Stimulated activated CD4-positive, alpha-beta T cell treated with anti-CD3 and anti-CD28 coated beads, Interleukin-4, amount 100 ng/mL, for 48 hours (primary cell): ENCODE results near the gene SLC27A4.

ENCODE experiments used
- DNase-seq, 2 donors: peaks; one replicate each; pipeline ENCODE4 v3.0.0-alpha.2; 2020; ENCODE audit warnings: low read depth in 2 of 2

SLC27A4 gene

DNA sequence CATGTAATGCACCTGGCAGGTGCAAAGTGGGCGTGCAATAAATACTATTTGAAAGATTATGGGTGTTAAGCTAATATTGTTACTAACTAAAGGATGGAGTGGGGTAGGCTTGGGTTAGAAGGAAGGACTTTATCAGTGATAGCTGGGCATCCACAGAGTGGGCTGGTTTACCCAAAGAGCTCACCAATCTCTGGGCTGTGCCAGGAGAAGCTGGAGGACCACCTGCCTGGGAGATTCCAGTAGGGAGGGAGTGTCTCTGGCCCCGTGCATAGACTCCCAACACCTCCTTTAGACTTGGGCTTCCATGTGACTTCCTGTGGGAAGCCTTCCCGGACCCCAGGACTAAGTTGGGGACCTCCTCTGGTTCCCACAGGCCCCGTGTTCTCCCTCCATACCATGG lies 25.2 kb downstream of the SLC27A4 start:
- no peak for DNase-seq

DNA sequence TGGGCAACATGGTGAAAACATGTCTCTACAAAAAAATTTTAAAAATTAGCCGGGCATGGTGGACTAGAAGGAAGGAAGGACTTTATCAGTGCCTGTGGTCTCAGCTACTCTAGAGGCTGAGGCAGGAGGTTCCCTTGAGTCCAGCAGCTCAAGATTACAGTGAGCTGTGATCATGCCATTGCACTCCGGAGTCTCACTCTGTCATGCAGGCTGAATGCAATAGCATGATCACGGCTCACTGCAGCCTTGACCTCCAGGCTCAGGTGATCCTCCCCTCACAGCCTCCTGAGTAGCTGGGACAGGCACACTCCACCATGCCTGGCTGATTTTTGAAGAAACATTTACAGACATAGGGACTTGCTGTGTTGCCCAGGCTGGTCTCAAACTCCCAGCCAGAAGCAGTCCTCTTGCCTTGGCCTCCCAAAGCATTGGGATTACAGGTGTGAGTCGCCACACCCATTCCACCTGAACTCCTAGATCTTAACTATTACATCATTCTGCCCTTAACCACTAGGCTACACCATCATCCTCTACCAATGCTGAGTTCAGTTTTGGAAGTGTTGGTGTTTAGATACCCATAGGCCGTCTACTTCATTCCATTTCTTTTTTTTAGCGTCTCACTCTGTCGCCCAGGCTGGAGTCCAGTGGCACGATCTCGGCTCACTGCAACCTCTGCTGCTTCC lies 28.8 kb downstream of the SLC27A4 start:
- no peak for DNase-seq

DNA sequence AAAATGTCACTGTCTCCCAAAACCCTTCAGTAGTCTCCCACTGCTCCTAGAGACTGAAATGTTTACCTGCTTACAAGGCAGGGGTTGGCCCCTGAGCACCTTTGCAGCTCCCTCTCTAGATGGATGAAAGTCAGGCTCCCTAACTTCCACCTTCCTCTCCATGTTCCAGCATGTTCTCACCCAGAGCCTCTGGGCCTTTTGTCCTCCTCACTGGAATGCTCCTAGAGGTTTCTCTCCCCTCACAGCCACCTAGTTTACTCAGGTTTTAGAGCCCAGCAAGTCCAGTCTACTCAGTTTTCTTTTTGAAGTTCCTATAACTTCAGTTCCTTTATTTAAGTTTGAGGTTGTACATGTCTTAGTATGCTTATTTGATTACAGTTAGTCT lies 30.0 kb downstream of the SLC27A4 start:
- DNase-seq: no peak

DNA sequence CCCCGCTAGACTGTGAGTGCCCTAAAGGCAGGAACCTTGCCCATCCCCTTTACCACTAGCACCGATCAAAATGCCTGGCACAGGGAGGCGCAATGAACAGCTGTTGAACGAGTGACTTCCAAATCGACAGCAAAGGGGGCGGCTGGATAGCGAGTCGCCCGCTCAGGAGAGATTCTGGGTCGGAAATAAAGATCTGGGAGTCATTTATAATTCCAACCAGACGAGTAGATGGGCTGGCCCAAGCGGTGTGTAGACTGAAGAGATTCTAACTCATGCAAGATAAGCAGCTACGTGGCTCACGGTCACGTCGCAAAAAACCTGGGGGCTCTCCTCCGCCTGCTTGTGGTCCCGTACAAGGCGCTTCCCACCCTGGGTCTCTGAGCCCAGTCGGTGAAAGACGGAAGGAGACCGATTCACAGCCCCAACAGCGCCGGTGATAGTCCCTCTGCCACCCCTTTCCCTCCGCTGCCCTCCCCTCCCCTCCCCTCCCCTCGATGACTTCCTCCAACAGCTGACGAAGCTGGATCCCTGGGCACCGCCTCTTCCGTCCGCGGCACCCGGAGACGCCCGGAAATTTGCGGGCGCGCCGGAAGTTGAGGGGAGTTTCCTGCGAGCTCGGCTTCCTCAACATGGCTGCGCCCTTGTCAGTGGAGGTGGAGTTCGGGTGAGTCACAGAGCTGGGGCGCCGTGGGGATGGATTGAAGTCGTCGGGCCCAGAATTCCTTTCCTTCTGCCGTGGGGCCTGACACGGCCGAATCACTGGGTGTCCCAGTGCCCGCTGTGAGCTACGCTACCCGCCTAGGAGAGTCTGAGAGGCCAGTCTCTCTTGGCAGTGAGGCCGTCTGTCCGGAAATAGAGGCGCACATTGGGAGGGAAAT lies 30.7 kb downstream of the SLC27A4 start, which contains the start of gene URM1:
URM1 (plus strand) TSS at position 623 of the 878 bp plus-strand sequence; CDS start at position 630, 7 bp downstream.
- DNase-seq: peak; percentile 89 to 95

DNA sequence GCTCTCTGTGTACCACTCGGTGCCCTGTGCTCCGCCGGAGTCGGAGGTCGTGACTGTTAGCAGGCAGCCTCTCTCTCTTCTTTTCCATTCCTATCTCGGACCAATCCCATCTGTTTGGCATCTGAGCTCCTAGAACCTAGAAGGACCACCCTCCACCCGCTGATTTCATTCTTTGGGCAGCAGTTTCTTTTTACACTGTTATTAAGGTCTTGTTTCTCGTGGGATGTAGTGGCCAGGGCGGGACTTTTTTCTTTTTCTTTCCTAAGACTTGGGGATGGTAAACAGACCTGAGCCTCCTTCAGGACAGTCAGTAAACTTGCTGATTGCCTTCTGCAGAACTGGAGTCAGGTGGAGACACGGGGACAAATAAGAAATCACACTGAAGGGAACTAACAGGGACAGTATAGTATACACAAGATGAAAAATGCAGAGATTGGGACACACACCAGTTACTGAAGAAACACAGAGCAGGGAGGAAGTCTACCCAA lies 31.3 kb downstream of the SLC27A4 start:
- no peak for DNase-seq

DNA sequence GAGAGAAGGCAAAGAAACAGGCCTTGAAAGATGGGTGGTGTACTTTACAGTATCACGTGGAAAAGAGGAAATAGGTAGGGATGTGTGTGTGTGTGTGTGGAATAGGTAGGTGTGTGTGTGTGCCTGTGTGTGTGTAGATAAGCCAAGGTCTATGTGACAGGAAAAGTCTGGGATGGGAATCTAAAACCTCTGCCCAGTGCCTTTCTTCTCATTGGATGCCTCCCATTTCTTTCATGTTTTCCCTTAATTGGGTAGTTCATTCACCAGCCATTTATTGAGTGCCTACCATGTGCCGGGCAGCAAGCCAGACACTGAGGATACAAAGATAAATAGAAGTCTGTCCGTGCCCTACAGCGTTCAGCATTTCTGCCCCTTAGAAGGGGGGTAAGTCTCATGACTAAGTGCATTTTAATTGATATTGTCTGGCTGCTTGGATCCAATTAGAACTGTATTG lies 31.9 kb downstream of the SLC27A4 start:
- no peak for DNase-seq

DNA sequence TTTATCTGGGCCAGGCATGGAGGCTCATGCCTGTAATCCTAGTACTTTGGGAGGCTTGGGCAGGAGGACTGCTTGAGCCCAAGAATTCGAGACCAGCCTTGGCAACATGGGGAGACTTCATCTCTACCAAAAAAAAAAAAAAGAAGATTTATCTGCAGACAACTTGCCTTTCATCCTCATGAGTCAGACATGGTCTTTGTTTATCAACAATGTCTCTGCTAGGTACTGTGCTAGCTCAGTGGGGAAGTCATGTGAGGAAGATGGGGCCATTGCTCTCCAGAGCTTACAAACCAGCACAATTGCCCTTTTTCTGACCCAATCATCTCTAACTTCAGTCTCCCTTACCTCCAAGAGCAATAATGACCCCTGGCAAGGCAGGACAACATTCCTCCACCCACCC lies 32.5 kb downstream of the SLC27A4 start:
- no peak for DNase-seq

DNA sequence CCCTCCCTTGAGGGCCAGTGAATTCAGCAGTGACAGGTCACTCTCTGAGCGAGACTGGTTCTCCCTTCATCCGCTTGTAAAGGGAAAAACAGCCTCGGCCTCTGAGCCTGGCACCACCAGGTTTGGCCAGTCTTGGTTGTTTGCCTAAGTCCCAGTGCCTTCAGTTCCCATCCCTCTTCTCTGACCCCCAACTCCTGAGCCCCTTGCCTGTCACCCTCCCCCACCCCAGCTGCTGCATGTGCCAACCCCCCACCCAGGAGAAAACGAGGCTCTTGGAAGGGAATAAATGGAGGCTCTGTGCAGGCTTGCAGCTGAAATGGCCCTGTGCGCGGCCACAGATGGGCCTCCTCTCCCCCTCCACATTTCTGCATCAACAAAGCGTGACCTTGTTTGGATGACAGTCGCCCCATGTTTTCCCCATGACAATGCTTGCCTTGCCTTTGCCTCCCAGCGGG lies 33.9 kb downstream of the SLC27A4 start:
- no peak for DNase-seq

DNA sequence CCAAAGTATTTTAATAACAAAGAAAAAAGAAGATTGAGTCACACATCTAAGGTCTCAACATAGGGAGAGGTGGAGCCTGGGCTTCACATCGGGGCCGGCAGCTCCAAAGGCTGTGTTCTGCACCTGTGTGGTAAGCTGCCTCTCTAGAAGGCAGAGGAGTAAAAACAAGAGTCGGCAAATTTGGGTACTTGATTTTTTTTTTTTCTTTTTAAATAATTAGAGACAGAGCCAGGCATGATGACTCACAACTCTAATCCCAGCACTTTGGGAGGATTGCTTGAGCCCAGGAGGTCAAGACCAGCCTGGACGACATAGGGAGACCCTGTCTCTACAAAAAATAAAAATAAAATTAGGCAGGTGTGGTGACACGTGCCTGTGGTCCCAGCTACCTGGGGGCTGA lies 35.5 kb downstream of the SLC27A4 start:
- no peak for DNase-seq

DNA sequence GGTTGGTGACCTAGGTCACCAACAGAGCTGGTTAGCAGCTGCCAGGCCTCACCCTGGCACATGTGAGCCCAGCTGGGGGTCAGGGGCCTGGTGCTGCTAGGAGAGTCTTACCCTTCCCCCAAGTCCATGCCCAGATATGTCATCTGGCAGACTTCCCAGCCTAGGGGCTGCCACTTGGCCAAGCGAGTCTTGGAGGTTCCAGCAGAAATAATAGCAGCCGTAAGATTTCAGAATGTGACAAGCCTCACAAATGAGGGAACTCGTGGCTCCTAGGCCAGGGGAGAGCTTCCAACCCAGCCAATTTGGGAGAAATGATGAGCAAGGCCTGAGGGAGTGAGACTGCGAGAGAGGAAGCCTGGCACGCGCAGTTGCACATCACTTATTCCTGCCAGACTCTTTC lies 41.9 kb downstream of the SLC27A4 start:
- DNase-seq: no peak

DNA sequence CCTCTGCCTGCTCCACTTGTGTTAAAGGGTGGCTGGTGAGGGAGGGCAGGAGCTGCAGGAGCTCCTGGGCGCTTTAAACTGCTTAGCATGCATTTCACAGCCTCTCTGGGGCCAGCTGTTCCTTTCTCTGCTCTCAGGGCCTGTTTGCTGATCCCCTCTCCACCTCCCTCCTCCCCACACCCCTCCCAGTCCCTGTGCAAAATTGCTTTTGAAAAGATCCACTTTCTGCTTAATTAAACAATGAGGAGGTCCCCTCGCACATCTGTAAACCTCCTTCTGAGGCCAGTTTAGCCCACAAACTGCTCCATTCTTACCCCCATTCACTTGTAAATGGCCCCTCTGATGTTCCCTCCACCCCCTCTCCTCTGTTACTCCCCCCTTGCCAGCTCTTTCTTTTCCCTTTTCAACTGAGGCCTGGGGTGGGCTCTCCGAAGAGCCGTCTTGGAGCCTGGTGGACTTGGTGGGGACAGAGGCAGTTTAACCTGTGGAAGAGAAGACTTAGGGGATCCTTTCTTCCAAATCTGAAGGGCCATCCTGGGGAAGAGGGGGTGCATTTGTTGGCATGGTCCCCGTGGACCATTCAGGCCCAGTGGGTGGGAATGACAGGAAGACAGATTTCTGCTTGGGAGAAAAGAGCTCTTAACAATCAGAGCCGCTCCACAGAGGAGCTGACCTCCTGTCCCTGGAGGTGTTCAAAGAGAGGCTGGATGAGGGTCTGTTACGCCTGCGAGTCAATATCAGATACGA lies 42.9 kb downstream of the SLC27A4 start:
- no peak for DNase-seq

DNA sequence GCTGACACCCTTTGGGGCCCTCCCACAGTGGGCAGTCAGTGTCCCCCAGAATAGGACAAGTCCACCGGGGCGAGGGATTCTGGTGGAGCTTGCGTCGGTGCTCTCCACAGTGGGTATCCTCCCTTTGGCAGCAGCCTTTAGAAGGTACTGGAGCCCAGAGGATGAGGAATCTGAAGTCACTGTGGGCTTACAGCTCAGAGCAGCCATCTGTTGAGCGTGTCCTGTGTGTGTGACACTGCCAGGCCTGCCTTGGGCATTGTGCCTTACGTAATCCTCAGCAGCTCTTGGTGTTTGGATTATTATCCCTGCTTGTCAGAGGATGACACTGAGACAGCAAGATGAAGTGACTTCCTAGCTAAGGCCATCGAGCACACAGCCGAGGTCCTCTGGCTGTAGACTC lies 43.5 kb downstream of the SLC27A4 start:
- no peak for DNase-seq

DNA sequence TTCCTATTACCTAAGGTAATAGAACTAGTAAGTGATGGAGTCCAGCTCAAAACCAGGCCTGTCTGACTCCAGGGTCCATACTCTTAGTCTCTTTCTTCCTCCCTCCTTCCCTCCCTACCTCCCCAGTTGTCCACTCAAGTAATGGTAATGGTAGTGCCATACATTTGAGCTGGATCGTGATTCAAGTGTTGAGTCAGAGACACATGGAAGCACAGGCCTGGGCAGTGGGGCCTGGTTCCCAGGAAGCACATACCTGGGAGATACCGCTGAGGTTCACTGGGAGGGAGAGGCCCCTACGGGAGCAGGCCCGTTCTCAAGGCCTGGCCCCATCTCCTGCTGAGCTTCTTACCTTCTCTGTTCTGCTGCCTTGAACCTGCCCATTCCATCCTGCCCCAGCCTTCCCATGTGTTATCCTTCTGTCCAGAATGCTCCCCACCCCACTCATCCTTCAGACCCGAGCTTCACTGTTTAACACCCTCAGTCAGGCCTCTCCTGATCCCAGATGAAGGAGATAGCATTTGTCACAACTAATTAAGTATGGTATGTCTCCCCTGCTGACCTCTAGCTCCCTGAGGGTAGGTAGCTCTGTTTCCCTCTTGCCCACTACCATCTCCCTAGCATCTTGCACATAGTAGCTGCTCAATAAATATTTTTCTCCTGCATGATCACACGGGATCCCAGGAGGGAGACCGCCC lies 44.6 kb downstream of the SLC27A4 start:
- DNase-seq: no peak

DNA sequence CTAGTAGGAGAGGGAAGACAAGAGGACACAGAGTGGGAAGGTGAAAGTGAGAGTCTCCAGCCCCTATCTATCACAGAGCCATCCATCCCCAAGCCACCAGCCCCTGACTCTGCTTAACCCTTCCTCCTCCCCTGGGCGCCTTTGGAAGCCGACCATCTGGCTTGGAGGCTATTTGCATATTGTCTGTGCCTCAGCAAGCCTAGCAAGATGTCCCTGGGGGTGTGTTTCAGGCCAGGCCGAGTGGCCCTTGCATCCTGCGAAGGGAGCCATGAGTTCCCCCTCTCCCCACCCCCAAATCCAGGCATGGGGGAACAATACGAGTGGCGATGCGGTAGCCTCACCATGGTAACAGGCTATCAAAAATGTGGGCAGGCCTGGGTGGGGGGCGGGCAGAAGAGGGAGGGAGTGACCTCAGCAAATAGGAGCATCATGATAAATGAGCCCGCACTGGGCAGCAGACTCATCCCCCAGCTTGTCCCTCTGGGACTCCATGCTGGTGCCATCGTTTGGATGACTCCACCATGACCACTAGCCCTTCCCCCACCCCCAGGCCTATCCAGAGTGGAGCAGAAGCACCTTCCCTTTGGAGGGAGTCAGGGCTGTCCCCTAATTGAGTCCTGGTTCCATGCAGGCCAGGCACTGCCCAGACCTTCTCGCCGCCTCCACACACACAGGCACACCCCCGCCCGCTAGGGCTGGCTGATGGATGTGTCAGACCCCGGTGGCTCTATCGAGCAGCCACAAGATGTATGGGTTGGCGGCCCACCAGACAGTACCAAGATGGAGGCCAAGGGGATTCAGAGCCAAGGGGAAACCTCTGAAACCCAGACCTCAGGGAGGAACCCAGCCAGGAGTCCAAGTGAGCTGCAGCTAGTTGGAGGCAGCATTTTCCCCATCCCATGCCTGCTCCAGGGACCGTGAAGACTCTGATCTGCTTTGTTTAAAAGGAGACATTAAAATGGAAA lies 45.5 kb downstream of the SLC27A4 start:
- no peak for DNase-seq

DNA sequence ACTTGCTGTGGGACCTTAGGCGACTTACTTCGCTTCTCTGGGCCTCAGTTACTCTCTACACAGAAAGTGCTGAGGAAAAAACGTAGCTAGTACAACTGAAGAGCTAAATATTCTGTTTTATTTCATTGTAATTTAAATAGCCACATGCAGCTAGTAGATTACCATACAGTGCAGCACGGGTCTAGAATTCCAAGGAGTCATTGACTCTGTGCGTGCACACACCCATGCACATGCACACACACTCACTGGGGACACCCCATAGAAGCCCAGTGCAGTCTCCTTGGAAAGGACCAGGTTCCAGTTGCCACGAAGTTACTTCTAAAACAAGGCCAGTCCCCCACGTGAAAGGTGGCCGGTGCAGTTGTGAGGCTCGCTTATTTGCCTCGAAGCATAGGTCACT lies 47.8 kb downstream of the SLC27A4 start:
- DNase-seq: no peak

DNA sequence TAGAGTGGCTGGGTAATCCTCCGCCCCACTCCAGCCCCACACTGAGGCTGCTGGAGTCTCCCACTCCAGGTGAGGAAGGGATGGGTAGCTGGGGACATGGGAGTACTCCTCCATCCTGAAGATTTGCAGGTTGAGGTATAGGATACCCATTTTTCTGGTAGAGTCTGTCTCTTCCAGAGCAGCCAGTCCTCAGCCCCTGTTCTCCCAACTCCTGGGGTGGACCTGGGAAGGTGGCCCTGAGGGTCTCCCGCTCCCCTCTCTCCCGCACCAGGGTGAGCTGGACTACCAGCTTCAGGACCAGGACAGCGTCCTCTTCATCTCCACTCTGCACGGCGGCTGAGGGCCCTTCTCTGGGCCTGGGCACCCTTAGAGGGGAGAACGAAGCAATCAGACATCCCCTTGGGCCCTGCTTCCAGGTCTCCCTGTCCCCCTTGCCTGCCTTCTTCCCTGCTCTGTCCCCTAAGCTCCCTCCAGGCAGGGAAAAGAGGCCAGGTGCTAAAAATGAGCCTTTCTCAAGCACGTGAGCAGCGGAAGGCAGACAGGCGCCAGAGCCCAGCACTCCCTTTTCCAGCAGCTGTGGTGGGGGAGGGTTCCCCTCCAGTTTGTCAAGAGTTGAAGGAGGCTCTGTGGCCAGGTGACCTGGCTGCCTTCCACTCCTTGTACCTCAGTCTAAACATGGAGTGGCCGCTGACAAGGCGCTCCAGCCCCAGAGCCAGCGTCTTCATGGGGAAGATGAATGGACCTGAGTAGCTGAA lies 49.2 kb downstream of the SLC27A4 start:
- DNase-seq: no peak

DNA sequence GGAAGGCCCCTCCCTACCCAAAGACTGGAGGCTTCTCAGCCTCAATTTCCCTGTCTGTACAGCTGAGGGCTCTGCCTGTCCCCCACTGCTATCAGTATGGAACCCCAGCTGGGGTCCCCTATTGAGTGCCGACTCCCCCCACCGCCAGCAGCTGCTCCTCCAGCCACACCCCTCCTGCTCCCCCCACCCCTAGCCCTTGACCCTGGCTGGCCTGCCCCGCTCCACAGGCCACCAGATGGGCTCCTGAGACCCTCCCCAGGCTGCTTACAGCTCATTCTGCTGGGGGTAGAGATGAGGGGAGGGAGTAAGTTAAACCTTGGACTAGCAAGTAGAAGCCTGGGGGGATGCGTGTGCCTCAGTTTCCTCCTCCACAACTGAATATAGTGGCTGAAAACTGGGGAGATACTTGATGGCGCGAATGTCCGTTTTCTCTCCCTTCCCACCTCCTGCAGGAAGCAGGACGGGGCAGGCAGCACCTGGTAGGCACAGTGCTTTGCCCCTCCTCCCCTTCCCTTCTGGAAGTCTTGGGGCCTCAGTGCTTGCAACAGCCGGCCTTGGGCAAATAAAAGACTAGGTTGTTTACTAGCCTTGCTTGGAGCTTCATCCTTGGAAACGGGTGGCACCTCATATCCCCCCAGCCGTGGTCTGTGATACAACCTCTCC lies 50.0 kb downstream of the SLC27A4 start:
- no peak for DNase-seq

DNA sequence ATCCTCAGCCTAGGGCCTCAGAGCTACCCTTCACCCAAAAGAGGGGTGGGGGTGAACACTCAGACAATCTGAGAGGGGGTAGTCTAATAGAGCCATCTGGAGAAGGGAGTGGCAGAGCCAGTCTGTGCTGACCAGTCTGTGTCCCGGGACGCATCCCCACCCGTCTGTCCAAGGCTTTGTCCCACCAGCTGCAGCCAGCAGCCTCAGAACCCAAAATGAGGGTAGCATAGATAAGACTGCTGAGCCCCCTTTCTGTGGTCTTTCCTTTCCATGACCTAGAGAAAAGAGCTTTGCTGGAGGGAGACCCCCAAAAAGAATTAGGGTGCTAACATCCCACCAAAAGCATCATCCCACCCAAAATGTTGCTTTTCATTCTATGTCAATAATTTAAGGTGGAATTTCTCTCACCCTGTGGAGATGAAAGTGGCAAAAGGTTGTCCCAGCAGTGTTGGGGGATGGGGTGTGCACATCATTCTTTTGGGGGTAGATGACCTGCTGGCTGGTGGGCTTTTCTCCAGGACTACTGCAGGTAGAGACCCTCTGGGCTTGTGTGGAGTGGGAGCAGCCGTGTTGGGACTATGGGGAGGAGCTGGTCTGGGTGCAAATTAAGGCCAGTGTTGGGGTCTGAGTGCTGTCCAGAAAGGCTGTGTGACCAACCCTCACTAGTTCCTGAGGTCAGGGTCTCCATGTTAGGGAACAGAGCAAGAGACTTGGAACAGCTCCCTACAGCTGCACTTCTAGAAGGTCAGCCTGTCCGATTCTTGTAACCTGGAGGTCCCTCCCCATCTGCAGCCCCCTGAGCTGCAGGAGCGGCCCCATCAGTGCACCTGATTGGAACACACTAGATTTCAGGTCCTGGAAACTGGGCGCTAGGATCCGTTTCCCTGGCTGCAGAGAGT lies 50.7 kb downstream of the SLC27A4 start:
- DNase-seq: no peak
